NK-92 (cell line): Measurements from ENCODE around the gene EXOSC5.
A peak's percentile ranks its signal among the peaks of the same experiment; 100 is the strongest.
"Not testable (repeated sequence)": the region's sequence is repeated elsewhere in the genome, so short reads cannot be mapped to it uniquely, and the experiment has no call there.

Experiments
- DNase-seq: peaks from one replicate; lab custom pipeline; 2025; ENCODE audit not compliant: unreplicated experiment; lab: John Stamatoyannopoulos, UW

Gene EXOSC5

DNA sequence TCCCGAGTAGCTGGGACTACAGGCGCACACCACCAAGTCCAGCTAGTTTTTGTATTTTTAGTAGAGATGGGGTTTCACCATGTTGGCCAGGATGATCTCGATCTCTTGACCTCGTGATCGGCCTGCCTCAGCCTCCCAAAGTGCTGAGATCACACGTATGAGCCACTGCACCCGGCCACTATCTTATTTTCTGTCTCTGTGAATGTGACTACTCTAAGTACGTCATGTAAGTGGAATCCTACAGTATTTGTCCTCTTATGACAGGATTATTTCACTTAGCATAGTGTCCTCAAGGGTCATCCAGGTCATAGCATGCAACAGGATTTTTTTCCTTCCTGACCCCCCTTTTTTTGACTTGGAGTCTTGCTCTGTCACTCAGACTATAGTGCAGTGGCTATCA is 25.6 kb downstream of the EXOSC5 start:
- no peak for DNase-seq

DNA sequence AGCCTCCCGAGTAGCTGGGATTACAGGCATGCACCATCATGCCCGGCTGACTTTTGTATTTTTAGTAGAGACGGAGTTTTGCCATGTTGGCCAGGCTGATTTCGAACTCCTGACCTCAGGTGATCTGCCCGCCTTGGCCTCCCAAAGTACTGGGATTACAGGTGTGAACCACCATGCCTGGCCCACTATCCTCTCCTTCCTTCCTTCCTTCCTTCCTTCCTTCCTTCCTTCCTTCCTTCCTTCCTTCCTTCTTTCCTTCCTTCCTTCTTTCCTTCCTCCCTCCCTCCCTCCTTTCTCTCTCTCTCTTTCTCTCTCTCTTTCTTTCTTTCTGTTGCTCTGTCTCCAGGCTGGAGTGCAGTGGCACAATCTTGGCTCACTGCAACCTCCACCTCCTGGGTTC is 26.0 kb downstream of the EXOSC5 start:
- not testable (repeated sequence) for DNase-seq

GRCh38 chr19:41369769-41370168 is 27.4 kb downstream of the EXOSC5 start:
- no peak for DNase-seq

DNA sequence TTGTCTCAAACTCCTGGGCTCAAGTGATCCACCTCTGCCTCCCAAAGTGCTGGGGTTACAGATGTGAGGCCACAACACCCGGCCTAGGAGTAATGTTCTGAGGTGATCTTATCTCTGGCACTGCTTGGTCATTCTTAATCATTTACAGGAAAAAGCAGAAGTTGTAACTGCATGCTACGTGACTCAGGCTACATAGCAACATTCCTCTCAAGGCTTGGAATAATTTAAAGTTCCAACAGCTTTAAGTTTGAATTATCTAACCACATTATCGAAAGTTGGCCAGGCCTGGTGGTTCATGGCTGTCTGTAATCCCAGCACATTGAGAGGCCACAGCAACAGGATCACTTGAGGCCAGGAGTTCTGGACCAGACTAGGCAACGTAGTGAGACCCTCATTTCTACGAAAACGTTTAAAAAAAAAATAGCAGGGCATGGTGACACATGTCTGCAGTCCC is 29.3 kb downstream of the EXOSC5 start:
- no peak for DNase-seq

- DNase-seq: no peak
Measured at GRCh38 chr19:41366089-41366488, 31.1 kb downstream of the EXOSC5 start.

- no peak for DNase-seq
Measured at GRCh38 chr19:41364524-41365391, 32.4 kb downstream of the EXOSC5 start.

- peak; percentile 84 for DNase-seq
Measured at GRCh38 chr19:41363753-41364523, 33.2 kb downstream of the EXOSC5 start, which contains the start of gene B9D2. TSS of gene B9D2 (minus strand) at chr19:41364149. CDS start at chr19:41363519, 630 bp downstream.

DNA sequence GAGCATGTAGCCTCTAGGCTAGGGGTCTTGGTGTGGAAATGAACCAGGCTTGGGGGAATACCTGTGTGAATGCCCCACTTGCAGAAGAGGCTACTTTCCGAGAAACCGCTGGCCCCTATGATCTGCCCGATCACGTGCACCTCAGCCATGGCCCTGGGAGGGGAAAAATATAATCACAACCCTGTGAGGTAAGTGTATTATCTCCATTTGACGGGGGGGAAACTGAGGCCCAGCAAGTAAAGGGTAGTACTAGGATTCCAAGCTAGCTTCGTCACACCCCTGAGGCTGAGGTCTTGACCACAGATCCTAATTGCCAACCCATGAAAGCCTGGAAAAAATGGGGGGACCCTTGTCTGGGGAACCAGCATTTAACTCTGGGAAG is 33.8 kb downstream of the EXOSC5 start:
- no peak for DNase-seq

GRCh38 chr19:41362143-41362847 is 34.9 kb downstream of the EXOSC5 start:
- no peak for DNase-seq

- no peak for DNase-seq
Measured at GRCh38 chr19:41359741-41360140, 37.4 kb downstream of the EXOSC5 start.

DNA sequence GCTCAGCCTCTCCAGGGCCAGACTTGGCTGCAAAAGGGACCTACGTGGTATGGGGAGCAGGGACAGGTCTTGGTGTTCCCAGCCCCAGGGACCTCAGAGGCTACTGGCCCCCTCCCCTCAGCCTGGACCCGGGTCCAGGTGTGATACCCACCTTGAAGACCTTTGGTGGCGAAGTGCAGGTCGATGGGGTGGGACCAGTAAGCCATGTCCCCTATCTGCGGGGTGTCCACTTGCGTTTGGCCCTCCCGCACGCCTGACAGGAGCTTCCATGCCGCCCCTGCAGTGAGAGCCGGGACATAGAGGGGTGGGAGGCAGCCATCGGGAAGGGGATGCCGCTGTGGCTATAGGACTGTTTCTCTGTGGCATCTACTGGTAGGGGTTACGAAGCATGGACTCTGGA is 39.4 kb downstream of the EXOSC5 start:
- DNase-seq: no peak

- DNase-seq: no peak
Measured at GRCh38 chr19:41356984-41357739, 40.0 kb downstream of the EXOSC5 start.

- DNase-seq: no peak
Measured at GRCh38 chr19:41355802-41356201, 41.4 kb downstream of the EXOSC5 start.

- DNase-seq: no peak
Measured at GRCh38 chr19:41355035-41355434, 42.1 kb downstream of the EXOSC5 start.

GRCh38 chr19:41354343-41354953 is 42.7 kb downstream of the EXOSC5 start:
- no peak for DNase-seq

DNA sequence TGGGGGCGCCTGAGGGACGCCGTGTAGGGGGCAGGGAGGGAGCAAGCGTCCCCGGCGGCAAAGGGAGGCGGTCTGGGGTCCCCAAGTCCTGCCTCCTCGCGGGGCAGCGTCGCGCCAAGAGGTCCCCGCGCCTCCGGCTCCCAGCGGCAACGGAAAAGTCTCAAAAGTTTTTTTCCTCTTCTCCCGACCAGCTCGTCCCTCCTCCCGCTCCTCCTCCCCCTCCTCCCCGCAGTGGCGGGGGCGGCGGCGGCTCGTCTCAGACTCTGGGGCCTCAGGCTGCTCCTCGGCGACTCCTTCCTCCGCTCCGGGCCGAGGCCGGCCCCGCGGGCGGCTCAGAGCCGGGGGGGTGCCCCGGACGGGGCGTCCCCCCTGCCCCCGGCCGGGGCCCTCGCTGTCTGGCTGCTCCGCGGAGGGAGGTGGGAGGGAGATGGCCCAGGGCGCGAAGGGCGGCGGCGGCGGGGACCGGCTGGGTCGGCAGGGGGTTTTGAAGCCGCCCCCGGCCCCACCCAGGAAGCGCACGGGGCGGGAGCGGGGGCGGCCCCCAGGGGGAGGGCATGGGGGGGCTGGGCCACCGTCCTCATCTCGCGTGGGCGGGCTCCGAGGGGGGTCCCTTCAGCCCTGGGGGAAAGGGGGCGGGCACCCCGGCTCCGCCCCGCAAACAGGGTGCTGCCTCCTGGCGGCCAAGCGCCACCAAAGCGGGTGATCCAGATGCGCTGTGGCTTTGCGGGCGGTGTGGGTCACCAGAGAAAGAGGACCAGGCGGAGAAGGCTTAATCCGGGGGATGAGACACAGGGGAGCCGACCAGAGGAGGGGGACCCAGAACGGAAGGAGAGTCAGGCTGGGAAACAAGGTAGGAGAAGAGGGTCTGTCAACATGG is 43.5 kb downstream of the EXOSC5 start, which contains the start of gene TGFB1:
Gene TGFB1 (minus strand): TSS at position 457 of the 877 bp plus-strand sequence. CDS start 878 bp downstream, outside the sequence.
- DNase-seq: peak; percentile 58

DNA sequence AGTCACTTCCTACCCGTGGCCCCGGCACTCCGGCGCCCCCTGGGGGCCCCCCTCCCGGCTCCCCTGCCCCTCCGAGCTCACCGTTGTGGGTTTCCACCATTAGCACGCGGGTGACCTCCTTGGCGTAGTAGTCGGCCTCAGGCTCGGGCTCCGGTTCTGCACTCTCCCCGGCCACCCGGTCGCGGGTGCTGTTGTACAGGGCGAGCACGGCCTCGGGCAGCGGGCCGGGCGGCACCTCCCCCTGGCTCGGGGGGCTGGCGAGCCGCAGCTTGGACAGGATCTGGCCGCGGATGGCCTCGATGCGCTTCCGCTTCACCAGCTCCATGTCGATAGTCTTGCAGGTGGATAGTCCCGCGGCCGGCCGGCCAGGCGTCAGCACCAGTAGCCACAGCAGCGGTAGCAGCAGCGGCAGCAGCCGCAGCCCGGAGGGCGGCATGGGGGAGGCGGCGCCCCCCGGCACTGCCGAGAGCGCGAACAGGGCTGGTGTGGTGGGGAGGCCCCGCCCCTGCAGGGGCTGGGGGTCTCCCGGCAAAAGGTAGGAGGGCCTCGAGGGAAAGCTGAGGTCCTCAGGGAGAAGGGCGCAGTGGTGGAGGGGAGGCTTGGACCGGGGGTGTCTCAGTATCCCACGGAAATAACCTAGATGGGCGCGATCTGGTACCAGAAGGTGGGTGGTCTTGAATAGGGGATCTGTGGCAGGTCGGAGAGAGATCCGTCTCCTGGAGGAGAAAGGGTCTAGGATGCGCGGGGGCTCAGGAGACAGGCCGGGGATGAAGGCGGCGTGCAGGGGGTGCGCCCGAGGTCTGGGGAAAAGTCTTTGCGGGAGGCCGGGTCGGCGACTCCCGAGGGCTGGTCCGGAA is 44.3 kb downstream of the EXOSC5 start:
- DNase-seq: no peak

GRCh38 chr19:41352279-41352608 is 44.9 kb downstream of the EXOSC5 start:
- no peak for DNase-seq
